Activated gamma-delta T cell treated with anti-CD3 and anti-CD28 coated beads, Interleukin-2, amount 50 U/mL, for 16 hours (primary cell): ENCODE results near the gene POLN.
"Not testable (repeated sequence)": the region's sequence is repeated elsewhere in the genome, so short reads cannot be mapped to it uniquely, and the experiment has no call there.

Experiments
- DNase-seq: peaks from one replicate; pipeline ENCODE4 v3.0.0-alpha.2; 2020; ENCODE audit warnings: low read depth

The POLN gene

DNA sequence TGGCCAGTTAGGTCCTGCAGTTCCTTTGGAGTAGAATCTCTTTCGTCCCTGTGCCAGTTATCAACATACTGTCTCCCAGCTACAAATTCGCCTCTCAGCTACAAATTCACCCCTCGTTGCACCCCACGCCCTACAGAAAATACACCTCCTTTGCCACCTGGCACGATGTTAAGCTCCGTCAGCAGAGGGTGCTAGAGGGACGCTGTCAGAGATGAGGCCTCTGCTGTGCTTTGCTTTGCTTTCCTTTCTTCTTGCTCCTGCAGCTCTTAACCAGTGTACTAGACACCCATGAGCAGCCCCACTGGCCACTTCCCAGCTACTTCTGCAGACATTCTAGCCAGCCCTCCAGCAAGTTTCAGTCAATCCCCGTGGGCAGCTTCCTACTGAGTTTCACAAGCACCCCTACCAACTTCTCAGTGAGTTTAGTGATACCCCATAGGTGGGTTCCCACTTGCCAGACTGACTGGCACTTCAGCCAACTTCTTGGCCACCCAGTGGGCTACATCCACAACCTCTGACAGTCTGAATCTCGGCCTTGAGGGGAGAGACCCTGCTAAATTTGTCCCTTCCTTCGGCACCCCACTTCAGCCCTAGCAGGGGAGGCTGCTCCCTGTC, 21.8 kb downstream of the POLN start:
- DNase-seq: peak; percentile 67

DNA sequence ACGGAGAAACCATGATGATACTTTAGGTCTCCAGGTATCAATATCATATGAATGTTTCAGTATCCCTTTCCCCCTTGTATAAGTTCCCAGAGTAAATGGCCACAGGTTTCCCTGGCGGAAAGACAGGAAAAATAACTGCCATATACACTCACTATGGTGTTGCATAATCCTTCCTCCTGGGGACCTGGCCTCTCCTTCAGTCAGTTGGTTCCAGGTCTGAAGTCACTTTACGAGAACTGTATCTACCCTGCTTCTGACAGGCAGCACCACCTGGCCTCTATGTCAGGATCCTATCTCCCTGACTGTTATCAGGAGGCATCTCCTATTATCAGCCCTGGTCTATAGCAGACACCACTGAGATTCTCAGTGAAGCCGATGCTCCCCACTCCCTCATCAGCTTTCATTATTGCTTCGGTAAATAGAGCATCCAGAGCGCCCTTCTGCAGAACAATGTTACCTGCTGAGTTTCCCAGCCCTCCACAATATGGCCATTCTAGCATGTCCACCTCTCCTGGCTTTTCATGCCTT, 22.6 kb downstream of the POLN start:
- DNase-seq: no peak

DNA sequence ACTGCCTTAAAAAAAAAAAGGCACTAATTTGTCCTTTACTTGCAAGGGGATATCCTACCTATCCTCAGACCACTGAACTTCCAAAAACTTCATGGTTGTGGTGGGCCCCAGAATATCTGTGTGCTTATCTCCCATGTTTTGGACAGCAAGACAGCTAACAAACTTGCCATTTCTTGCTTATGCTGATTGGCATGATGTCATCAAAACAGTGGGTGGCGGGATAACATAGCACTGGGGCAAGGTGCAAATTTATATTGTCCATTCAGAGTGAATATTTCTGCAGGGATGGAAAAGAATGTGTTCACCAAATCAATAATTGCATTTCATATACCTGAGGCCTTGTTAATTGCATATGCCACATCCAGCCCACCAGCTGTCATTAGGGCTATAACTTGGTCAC, 23.5 kb downstream of the POLN start:
- no peak for DNase-seq

DNA sequence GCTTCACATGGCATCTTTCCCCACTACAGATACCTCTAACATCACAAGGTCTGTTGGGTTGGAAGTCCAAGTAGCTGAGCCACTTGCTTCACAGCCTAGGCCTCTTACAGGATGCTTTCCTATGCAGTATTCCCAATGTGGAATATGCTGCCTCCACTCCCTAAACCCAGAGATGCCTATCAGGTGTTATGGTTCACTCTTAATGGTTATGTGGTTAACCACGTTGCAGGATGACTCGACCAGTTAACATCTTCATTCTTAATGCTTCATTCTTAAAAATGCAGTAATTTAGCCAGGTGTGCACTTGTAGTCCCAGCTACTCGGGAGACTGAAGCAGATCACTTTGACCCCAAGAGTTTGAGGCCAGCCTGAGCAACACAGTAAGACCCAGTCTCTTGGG, 24.2 kb downstream of the POLN start:
- DNase-seq: no peak

DNA sequence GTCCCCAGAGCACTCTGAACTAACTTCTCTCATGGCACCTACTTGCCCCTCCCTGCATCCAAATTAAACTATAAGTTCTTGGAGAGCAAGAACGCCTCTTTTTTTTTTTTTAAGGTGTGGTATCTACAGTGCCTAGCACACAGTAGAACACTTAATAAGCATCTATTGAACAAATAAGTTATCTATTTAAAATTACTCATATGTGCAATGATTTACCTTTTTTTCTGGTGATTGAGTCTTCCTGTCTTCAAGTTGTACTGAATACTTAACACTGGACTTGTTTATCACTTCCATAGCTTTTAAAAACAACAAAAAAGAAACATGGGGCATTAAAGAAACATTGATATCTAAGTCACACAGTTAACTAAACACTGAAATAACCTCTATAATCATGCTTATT, 29.1 kb downstream of the POLN start:
- DNase-seq: no peak

DNA sequence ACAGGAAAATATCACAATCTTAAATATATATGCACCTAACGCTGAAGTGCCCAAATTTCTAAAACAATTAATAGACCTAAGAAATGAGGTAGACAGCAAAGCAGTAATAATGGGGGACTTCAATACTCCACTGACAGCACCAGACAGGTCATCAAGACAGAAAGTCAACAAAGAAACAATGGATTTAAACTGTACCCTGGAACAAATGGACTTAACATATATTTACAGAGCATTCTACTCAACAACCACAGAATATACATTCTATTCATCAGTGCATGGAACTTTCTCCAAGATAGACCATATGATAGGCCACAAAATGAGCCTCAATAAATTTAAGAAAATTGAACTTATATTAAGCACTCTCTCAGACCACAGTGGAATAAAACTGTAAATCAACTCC, 39.1 kb downstream of the POLN start:
- DNase-seq: not testable (repeated sequence)

DNA sequence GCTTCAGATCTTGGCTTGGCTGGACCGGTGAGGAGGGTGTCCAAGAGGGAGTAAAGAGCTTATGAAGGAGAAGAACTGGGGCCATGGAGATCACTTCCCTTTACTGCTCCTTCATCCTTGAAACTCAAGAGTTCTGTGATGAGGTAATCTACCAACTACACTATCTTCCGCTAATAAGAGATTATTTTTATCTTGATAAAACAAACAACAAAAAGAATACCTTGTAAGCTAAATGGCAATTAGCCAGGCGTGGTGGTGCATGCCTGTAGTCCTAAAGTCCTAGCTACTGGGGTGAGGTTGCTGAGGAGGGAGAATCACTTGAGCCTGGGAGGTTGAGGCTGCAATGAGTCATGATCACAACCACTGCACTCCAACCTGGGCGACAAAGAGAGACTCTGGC, 47.4 kb downstream of the POLN start:
- DNase-seq: no peak

DNA sequence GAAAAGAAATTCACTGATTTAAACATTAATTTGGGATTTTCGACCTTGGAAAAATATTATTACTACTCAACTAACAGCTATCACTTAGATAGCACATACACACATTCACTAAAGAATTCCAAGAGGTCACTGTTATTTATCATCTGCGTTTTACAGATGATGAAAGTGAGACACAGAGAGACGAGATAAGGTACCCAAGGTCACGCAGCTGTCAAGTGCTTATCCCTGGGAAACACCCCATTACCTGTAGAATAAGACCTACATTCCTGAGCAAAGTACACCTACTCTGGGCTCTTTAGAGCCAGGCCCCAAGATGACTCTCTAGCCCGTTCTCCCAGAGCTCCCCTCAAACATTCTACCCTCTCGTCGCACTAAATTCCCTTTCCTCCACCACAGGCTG, 48.6 kb downstream of the POLN start:
- no peak for DNase-seq

DNA sequence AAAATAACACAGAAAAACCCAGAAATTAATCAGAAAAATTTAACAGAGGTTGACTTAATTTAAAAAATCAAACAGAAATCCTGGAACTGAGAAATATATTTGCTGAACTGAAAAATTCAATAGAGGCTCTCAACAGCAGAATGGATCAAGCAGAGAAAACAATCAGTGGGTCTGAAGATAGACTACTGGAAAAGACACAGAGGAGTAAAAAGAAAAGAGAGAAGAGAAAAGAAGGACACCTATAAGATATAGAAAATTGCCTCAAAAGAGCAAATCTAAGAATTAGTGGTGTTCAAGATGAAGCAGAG, 55.1 kb downstream of the POLN start:
- no peak for DNase-seq

DNA sequence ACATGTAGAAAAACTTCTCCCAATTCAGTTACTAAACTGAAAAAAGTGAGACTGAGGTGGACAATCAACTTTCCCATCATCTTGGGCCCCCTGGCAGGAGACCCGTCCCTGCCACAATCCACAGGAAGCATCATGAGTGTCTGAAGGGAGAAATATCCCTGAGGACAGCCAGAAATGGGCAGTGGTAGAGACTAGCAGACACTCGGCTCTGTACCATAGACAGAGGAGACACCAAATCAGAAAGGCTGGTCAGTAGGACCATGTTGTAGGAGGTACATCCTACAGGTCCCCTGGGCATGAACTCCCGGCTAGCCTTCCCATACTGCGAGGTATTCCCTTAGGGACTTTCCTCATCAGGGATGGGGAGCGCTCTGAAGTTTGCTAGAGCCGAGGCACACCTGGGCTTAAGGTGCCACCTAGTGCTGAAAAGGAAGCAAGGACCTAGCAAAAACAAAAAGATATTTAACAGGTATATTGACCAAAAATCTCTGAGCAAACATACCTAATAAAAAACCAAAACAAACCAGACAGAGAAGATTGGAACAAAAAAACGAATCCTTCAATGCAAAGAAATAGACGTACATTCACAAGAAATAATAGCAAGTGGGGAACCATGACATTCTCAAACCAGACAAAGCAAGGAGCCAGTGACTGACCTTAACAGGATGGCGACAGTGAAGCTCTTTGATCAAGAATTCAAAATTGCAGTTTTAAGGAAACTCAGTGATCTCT, 55.6 kb downstream of the POLN start:
- no peak for DNase-seq

DNA sequence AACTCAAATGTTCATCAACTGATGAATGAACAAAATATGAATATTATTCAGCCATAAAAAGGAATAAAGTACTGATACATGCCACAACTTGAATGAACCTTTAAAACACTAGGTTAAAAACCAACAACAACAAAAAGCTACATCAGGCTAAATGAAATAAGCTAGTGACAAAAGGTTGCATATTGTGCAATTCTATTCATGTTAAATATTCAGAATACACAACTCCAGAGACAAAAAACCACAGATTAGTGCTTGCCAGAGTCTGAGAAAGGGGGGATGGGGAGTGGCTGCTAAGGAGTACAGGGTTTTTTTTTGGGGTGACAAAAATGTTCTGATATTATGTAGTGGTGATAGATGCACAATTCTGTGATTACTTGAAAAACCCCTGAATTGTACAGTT, 58.5 kb downstream of the POLN start:
- DNase-seq: no peak

DNA sequence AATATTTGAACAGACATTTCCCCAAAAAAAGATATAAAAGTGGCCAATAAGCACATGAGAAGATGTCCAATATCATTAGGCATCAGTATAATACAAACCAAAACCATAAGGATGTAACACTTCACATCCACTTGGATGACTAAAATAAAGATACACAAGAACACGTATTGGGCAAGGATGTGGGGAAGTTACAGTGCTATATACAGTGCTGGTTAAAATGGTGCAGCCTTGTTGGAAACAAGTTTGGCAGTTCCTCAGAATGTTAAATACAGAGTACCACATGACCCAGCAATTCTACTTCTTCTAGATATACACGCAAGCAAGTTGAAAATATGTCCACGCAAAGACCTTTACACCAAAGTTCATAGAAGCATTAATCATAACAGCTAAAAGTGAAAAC, 58.9 kb downstream of the POLN start:
- no peak for DNase-seq

DNA sequence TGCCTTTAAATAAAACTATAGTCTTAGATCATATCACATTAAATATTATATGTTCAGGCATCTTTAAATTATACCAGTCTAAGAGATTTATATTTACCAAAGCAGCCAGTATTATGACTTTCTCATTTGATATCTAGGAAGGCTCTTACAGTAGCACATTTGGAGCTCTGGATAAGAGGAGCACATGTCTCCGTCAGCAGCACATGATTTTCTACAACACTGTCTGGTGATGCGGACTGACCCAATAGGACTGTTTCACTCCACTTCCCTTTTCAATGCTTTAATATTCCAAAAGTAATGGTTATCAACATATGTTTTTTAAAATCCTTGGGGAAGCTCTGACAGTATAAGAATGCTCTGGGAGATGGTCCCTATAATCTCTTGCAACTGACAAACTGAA, 61.5 kb downstream of the POLN start:
- DNase-seq: no peak

DNA sequence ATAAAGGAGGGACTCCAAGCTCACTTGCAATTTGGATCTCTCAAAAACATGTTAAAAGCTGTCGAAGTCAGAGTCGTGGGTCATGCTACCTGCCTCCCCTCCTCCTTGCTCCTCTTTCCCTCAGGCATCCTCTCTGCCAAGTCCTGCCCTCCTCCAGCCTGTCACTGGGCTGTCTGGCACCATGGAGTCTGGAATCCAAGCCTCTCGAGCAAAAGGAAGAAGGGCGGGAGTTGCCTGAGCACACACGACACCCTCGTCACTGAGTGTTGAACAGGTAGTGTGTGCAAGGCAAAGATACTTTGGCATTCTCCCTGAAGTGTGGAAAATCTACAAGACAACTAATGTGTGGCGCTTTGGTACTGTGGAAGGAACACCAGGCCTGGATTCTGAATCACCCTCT, 62.2 kb downstream of the POLN start:
- no peak for DNase-seq

DNA sequence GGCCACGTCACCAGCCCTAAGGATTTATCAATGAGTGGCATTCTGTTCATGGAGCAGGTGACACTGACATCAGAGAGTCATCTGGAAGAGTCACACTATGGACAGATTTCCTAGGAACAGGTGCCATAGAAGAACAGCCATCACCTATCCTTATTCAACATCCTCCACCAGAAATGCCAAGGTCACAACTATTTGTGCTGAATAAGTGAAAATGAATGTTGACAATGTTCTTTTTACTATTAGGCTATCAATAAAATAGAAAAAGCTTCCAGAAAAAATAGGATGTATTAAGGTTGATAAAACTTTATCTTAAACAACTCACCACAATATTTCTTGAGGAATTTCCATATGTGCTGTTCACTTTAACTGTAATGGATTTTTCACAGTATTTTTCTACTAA, 62.9 kb downstream of the POLN start:
- no peak for DNase-seq

DNA sequence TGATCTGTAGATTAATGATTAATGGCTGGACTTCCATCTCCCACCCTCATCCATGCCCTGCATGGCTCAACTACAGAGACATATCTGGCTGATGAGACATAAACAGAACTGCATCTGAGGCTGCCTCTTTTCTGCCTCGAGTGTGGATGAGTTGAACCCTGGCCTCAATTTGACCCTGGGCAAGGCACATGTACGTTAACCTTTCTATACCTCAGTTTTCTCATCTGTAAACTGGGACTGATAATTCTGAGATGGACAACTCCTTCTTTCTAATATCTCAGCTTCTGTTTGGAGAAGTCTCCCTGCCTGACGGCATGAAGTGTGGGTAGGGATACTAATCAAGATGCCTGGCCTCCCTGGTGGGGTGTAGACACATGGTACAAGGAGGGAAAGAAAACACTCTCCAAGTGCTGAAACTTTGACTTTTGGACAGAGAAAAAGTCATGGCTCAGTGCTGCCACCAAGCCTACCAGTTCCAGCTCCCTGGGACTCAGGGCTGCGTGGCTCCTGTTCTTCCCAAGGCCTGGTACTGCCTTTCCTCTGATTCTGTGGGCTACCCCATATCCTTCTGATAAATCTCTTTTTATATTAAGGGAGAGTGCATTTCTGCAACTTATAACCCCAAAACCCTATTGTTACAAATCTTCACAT, 64.4 kb downstream of the POLN start:
- DNase-seq: no peak

DNA sequence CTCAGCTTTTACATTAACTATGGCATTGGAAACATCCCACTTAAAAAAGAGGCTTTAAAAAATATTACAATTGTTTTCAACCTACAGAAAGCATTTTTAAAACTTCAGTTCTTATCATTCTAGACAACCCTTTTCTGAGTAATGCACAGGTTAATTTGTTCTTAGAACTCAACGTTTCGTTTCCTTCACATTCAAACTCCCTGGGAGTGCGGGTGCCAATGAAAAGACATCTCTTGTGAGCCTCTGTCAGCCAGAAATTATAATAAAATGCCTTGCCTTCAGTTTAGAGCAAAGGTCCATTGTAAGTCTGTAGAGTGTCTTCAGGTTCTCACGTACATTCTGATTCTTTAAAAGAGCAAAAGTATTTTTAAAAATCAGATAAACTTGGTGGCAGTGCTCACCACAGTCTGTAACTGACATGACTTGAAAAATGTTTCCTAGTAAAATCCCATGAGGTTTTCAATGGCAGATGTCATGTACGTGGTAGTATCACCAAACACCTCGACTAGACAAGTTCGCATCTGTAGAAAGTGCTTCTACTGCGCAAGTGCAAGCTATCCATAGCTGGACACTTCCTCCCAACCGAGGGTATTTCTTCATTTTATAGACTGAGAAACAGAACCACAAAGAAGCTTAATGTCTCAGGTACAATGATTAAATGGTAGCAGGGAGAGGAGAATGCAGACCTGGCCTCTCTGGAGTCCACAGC, 65.8 kb downstream of the POLN start:
- DNase-seq: no peak

DNA sequence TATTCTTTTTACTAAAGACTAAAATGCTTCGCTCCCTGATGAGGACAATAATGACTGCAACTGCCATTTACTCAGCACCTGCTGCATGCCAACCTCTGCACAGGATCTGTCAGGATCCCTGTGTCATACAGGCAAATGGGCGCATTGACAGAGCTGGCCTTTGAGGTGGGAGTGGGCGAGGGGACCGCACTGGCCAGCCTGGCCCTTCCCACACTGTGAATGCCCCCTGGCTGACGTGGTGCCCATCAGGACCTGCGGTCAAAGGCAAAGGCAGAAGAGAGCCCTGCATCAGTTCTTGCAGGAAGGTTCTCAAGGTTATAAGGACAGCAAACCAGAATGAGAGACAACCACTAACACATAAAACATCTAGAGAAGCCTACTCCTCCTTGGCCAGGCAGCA, 67.9 kb downstream of the POLN start:
- DNase-seq: no peak

DNA sequence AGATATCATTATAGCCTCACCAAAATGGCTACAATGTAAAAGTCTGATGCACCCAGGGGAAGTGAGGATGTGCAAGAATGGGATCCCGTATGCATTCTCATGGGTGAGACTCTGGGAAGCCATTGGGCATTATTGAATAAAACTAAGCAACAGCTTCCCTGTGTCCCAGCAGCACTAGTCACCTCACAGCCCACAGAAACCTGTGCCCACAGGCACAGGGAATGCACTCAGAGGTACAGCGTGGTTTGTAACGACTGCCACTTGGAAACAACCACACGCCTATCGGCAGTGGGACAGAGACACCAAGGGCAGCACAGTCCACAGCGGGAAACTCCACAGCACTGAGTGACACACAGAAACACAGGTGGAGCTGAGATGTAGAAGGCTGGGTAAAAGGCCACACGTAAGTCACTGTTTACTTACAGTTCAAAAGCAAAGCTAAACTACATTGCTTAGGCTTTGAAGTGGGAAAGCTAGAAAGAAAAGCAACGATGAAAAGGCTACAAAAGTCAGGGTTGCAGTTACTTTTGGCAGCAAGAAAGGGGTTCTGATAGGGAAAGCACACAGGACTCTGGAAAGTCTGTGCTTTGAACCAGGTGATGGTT, 69.2 kb downstream of the POLN start:
- no peak for DNase-seq

DNA sequence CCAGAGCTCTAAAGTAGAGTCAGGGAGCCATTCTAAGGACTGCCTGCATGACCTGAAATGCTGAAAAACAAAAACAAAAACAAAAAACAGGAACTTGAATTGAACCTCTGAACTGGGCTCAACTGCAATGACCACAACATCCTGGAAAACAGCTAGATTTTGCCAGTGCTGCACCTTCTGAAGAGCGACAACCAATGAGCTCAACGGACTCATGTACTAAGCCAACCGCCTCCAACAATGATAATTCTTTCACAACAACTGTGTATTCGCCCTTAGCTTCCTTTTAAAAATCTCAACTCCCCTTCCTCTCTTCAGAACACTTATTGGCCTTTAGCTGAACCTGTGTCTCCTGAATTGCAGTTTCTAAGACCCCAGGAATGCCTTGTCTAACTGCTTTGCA, 69.8 kb downstream of the POLN start:
- DNase-seq: no peak

DNA sequence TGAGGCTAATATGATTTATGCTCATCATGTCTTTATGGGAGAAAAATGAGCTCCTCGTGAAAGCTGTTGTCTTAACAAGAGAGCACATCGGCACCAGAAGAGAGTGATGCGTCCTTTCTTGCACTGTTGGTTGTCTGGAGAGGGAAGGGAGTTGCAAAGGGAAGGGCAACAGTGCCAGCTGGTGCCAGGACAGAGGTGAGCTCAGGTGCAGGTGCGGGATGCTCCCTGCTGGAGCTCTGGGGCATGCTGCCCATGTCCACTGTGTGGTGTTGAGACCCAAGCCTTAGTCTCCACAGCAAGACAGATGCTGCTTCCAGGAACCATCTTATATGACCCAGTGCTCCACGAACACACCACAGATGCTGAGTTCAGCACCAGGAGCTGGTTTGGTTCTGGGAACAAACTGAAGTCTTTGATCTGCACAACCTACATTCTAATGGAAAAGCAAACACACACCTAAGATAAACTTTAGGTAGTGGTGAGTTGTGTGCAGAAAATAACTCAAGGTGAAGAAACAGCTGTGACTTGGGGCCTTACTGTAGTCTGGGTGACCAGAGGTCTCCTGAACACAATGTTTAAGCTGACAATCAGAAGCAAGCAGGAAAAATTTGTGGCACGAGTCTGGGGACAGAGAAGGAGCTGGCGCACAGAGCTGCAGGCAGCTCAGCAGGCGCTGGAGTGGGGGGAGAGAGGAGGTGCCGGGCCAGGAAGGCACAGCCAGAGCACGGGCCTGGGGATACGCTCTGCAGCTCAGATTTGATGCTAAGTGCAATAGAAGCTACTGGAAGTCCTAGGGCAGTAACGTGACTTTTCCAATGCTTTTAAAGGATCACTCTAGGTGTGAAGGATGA, 73.2 kb downstream of the POLN start:
- no peak for DNase-seq

DNA sequence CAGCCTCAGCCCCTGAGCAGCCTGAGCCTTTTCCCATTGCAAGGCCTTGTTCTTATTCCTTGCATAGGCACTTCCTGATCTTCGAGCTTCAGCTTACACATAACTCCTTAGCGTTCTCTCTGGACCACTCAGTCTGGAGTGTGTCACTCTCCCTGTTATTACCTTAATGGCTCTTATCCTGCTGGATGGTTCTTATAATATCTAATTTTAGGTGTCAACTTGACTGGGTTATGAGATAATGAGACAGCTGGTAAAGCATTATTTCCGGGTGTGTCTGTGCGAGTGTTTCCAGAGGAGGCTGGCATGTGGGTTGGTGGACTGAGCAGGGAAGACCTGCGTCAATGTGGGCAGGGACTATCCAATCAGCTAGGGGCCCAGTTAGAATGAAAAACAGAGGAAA, 75.7 kb downstream of the POLN start:
- no peak for DNase-seq
